ENCODE results near the gene MTCL1.

- TF ChIP-seq EZH2 (IDR thresholded peaks at IDR 0.05) (no peak), POLR2AphosphoS5 (IDR thresholded peaks at IDR 0.05; ENCODE audit: low read depth, low read length) (no peak), YY1 (IDR thresholded peaks at IDR 0.05; ENCODE audit: extremely low read depth, insufficient replicate concordance, low read depth, low read length) (no peak), POLR2A (IDR thresholded peaks at IDR 0.05; ENCODE audit: borderline replicate concordance, extremely low read depth, insufficient read depth, insufficient read length) (no peak), EZH2phosphoT487 (IDR thresholded peaks at IDR 0.05; ENCODE audit: borderline replicate concordance) (no peak), CEBPB (IDR thresholded peaks at IDR 0.05; ENCODE audit: low read depth) (no peak)
- TF ChIP-seq, protein P1, sequence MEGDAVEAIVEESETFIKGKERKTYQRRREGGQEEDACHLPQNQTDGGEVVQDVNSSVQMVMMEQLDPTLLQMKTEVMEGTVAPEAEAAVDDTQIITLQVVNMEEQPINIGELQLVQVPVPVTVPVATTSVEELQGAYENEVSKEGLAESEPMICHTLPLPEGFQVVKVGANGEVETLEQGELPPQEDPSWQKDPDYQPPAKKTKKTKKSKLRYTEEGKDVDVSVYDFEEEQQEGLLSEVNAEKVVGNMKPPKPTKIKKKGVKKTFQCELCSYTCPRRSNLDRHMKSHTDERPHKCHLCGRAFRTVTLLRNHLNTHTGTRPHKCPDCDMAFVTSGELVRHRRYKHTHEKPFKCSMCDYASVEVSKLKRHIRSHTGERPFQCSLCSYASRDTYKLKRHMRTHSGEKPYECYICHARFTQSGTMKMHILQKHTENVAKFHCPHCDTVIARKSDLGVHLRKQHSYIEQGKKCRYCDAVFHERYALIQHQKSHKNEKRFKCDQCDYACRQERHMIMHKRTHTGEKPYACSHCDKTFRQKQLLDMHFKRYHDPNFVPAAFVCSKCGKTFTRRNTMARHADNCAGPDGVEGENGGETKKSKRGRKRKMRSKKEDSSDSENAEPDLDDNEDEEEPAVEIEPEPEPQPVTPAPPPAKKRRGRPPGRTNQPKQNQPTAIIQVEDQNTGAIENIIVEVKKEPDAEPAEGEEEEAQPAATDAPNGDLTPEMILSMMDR (IDR thresholded peaks at IDR 0.05 in 2 of 3, conservative IDR thresholded peaks at IDR 0.05 in 1 of 3; ENCODE audit: borderline replicate concordance in 1 of 3, insufficient read depth in 1 of 3, low read depth in 2 of 3, low read length in 2 of 3), result no peak
- TF ChIP-seq, protein P2, sequence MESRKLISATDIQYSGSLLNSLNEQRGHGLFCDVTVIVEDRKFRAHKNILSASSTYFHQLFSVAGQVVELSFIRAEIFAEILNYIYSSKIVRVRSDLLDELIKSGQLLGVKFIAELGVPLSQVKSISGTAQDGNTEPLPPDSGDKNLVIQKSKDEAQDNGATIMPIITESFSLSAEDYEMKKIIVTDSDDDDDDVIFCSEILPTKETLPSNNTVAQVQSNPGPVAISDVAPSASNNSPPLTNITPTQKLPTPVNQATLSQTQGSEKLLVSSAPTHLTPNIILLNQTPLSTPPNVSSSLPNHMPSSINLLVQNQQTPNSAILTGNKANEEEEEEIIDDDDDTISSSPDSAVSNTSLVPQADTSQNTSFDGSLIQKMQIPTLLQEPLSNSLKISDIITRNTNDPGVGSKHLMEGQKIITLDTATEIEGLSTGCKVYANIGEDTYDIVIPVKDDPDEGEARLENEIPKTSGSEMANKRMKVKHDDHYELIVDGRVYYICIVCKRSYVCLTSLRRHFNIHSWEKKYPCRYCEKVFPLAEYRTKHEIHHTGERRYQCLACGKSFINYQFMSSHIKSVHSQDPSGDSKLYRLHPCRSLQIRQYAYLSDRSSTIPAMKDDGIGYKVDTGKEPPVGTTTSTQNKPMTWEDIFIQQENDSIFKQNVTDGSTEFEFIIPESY (IDR thresholded peaks at IDR 0.05; ENCODE audit: extremely low read depth, insufficient replicate concordance, low read length), result no peak
Observed at GRCh38 chr18:8854550-8854949, 149.2 kb downstream of the MTCL1 start.

All from HCT116 (cell line).